Liver (tissue), 3 donors: Measurements from ENCODE around the gene RNH1.

Source experiments
- CTCF ChIP-seq: fragments of 150-350 bp; IDR thresholded peaks from 2 replicates; pipeline ENCODE4 v1.5.1; 2017; ENCODE audit warnings: improper control_type of control experiment, low read depth, low read length; ENCODE audit not compliant: missing input control
- FOXA2 ChIP-seq: IDR thresholded peaks from 2 replicates; pipeline ENCODE4 v1.6.1; 2016; ENCODE audit warnings: antibody characterized with exemption
- MAX ChIP-seq: IDR thresholded peaks from 2 replicates; pipeline ENCODE4 v1.6.1; 2016; ENCODE audit warnings: antibody characterized with exemption
- REST ChIP-seq: IDR thresholded peaks from 2 replicates; pipeline ENCODE4 v1.6.1; 2016; ENCODE audit warnings: antibody characterized with exemption, mild to moderate bottlenecking
- SP1 ChIP-seq: IDR thresholded peaks from 2 replicates; pipeline ENCODE4 v1.6.1; 2018; ENCODE audit warnings: antibody characterized with exemption, mild to moderate bottlenecking
- YY1 ChIP-seq: IDR thresholded peaks from 2 replicates; pipeline ENCODE4 v1.6.1; 2016; ENCODE audit warnings: antibody characterized with exemption, mild to moderate bottlenecking
- donor health status: healthy.
- donor health status: healthy.

- TF ChIP-seq MAX: no peak
- TF ChIP-seq SP1: no peak
- TF ChIP-seq REST: no peak
- no peak for TF ChIP-seq YY1
- TF ChIP-seq CTCF: no peak
- TF ChIP-seq FOXA2: no peak
These were observed 25.0 kb upstream of the RNH1 start for GRCh38 chr11:531919-532526.
